ENCODE measurements around the gene TMEM151A. TPM values are rescaled to one million over a fixed set of nuclear protein-coding genes. Genes with fewer than 3 reads are reported as not detected.

TMEM151A gene
- total and polyA plus RNA-seq, 4 donors: 0.05 to 0.13 TPM; not detected in 2

- H3K27me3 ChIP-seq (ENCODE audit: control insufficient read depth in 4 of 4, insufficient read depth in 4 of 4, low read length in 3 of 4): no peaks in the 10 kb centered on the region
- no peak overlapping the region for H3K4me3 ChIP-seq (ENCODE audit: low read depth in 1 of 3, low read length in 3 of 3)
- DNase-seq (ENCODE audit: low spot score): no peak
- H3K9ac ChIP-seq (ENCODE audit: low read depth in 1 of 2, low read length in 2 of 2): no peak overlapping the region
- TF ChIP-seq NR2F2 (IDR thresholded peaks at IDR 0.05) (no peak), TAF1 (conservative IDR thresholded peaks at IDR 0.05) (no peak), RXRA (IDR thresholded peaks at IDR 0.05) (no peak), HNF4G (IDR thresholded peaks at IDR 0.05) (no peak), GABPA (IDR thresholded peaks at IDR 0.05 in 1 of 2, conservative IDR thresholded peaks at IDR 0.05 in 1 of 2) (no peak), RAD21 (IDR thresholded peaks at IDR 0.05) (no peak), FOXA1 (IDR thresholded peaks at IDR 0.05) (no peak), FOXA2 (IDR thresholded peaks at IDR 0.05) (no peak), MAX (IDR thresholded peaks at IDR 0.05) (no peak), EGR1 (IDR thresholded peaks at IDR 0.05; ENCODE audit: low read depth in 2 of 2) (no peak), JUND (IDR thresholded peaks at IDR 0.05) (no peak), ATF3 (IDR thresholded peaks at IDR 0.05) (no peak), SP1 (IDR thresholded peaks at IDR 0.05) (no peak), YY1 (IDR thresholded peaks at IDR 0.05) (no peak), ZBTB33 (IDR thresholded peaks at IDR 0.05) (no peak)
- TF ChIP-seq, protein P1, sequence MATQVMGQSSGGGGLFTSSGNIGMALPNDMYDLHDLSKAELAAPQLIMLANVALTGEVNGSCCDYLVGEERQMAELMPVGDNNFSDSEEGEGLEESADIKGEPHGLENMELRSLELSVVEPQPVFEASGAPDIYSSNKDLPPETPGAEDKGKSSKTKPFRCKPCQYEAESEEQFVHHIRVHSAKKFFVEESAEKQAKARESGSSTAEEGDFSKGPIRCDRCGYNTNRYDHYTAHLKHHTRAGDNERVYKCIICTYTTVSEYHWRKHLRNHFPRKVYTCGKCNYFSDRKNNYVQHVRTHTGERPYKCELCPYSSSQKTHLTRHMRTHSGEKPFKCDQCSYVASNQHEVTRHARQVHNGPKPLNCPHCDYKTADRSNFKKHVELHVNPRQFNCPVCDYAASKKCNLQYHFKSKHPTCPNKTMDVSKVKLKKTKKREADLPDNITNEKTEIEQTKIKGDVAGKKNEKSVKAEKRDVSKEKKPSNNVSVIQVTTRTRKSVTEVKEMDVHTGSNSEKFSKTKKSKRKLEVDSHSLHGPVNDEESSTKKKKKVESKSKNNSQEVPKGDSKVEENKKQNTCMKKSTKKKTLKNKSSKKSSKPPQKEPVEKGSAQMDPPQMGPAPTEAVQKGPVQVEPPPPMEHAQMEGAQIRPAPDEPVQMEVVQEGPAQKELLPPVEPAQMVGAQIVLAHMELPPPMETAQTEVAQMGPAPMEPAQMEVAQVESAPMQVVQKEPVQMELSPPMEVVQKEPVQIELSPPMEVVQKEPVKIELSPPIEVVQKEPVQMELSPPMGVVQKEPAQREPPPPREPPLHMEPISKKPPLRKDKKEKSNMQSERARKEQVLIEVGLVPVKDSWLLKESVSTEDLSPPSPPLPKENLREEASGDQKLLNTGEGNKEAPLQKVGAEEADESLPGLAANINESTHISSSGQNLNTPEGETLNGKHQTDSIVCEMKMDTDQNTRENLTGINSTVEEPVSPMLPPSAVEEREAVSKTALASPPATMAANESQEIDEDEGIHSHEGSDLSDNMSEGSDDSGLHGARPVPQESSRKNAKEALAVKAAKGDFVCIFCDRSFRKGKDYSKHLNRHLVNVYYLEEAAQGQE (IDR thresholded peaks at IDR 0.05): no peak
- TF ChIP-seq, protein P2, sequence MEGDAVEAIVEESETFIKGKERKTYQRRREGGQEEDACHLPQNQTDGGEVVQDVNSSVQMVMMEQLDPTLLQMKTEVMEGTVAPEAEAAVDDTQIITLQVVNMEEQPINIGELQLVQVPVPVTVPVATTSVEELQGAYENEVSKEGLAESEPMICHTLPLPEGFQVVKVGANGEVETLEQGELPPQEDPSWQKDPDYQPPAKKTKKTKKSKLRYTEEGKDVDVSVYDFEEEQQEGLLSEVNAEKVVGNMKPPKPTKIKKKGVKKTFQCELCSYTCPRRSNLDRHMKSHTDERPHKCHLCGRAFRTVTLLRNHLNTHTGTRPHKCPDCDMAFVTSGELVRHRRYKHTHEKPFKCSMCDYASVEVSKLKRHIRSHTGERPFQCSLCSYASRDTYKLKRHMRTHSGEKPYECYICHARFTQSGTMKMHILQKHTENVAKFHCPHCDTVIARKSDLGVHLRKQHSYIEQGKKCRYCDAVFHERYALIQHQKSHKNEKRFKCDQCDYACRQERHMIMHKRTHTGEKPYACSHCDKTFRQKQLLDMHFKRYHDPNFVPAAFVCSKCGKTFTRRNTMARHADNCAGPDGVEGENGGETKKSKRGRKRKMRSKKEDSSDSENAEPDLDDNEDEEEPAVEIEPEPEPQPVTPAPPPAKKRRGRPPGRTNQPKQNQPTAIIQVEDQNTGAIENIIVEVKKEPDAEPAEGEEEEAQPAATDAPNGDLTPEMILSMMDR (IDR thresholded peaks at IDR 0.05; ENCODE audit: low read depth, low read length, missing input control): no peak
- H3K36me3 ChIP-seq (ENCODE audit: control insufficient read depth in 4 of 4, insufficient read depth in 3 of 4, low read depth in 1 of 4, low read length in 3 of 4): peaks cover 11 to 49% (median 32%) of the 10 kb centered on the region in 4 donors
- 94% methylated on average over 8 of the region's 8 CpGs for WGBS
- no peak overlapping the region for H3K27ac ChIP-seq (ENCODE audit: low read depth in 1 of 2, low read length in 2 of 2)
- peaks cover 2 to 9% (median 5%) of the 10 kb centered on the region in 4 donors for H3K4me1 ChIP-seq (ENCODE audit: control insufficient read depth in 4 of 4, insufficient read depth in 4 of 4, low read length in 3 of 4)
- H3K9me3 ChIP-seq (ENCODE audit: control insufficient read depth in 4 of 4, low read length in 3 of 4): no peaks in the 10 kb centered on the region
Observed at GRCh38 chr11:66275396-66275795, 16.3 kb upstream of the TMEM151A start.

Measured in liver (tissue), 9 donors.